Measurements from ENCODE around the gene CARD8.
A peak's percentile ranks its signal among the peaks of the same experiment; 100 is the strongest.

GRCh38 chr19:48158210-48158790 is 97.4 kb downstream of the CARD8 start:
- peak; percentile 10 for TF ChIP-seq CTCF (IDR thresholded peaks at IDR 0.05; ENCODE audit: low read depth, low read length)
- no peak for TF ChIP-seq POLR2A (IDR thresholded peaks at IDR 0.05; ENCODE audit: extremely low read depth, insufficient read length)
